Nephron (organoid): ENCODE results near the gene SMAD3.
A peak's percentile ranks its signal among the peaks of the same experiment; 100 is the strongest.
"Not testable (repeated sequence)": the region's sequence is repeated elsewhere in the genome, so short reads cannot be mapped to it uniquely, and the experiment has no call there.

Source experiments
- H3K27ac Mint-ChIP-seq, 3 experiments: 2 replicates each; pipeline ENCODE4 v1.8.0; 2020; ENCODE audit warnings: mixed read lengths in 3 of 3, mild to moderate bottlenecking in 2 of 3, moderate library complexity in 1 of 3
- H3K27me3 Mint-ChIP-seq: 2 replicates; pipeline ENCODE4 v1.8.0; 2021; ENCODE audit warnings: low read depth, mild to moderate bottlenecking, moderate library complexity, mixed read lengths
- H3K36me3 Mint-ChIP-seq: 2 replicates; pipeline ENCODE4 v1.8.0; 2020; ENCODE audit warnings: low read depth, mixed read lengths
- H3K4me1 Mint-ChIP-seq: 2 replicates; pipeline ENCODE4 v1.8.0; 2020; ENCODE audit warnings: mixed read lengths
- H3K4me3 Mint-ChIP-seq, 3 experiments: 2 replicates each; pipeline ENCODE4 v1.8.0; 2020; ENCODE audit warnings: mild to moderate bottlenecking in 3 of 3, mixed read lengths in 3 of 3, moderate library complexity in 2 of 3
- H3K9me3 Mint-ChIP-seq: 2 replicates; pipeline ENCODE4 v1.8.0; 2020; ENCODE audit warnings: mixed read lengths
- TF ChIP-seq, protein P1 (sequence below), 3 experiments: fragments of 200-600 bp; sonication (generic); IDR thresholded peaks; one replicate each; pipeline ENCODE4 v1.5.0; 2021; ENCODE audit warnings: antibody characterized with exemption in 3 of 3; ENCODE audit not compliant: unreplicated experiment in 3 of 3

Gene SMAD3

GRCh38 chr15:67152429-67152828 lies 87.0 kb downstream of the SMAD3 start:
- peak overlapping the region; percentile 17 to 33 (median 17) for H3K27ac Mint-ChIP-seq
- peaks cover 8% of the 10 kb centered on the region for H3K36me3 Mint-ChIP-seq
- no peaks in the 10 kb centered on the region for H3K9me3 Mint-ChIP-seq
- TF ChIP-seq, protein P1, sequence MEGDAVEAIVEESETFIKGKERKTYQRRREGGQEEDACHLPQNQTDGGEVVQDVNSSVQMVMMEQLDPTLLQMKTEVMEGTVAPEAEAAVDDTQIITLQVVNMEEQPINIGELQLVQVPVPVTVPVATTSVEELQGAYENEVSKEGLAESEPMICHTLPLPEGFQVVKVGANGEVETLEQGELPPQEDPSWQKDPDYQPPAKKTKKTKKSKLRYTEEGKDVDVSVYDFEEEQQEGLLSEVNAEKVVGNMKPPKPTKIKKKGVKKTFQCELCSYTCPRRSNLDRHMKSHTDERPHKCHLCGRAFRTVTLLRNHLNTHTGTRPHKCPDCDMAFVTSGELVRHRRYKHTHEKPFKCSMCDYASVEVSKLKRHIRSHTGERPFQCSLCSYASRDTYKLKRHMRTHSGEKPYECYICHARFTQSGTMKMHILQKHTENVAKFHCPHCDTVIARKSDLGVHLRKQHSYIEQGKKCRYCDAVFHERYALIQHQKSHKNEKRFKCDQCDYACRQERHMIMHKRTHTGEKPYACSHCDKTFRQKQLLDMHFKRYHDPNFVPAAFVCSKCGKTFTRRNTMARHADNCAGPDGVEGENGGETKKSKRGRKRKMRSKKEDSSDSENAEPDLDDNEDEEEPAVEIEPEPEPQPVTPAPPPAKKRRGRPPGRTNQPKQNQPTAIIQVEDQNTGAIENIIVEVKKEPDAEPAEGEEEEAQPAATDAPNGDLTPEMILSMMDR (IDR thresholded peaks at IDR 0.05; ENCODE audit: unreplicated experiment in 3 of 3), result no peak
- H3K27me3 Mint-ChIP-seq, result no peaks in the 10 kb centered on the region
- H3K4me3 Mint-ChIP-seq, result no peak overlapping the region
- H3K4me1 Mint-ChIP-seq, result peaks cover 66% of the 10 kb centered on the region

DNA sequence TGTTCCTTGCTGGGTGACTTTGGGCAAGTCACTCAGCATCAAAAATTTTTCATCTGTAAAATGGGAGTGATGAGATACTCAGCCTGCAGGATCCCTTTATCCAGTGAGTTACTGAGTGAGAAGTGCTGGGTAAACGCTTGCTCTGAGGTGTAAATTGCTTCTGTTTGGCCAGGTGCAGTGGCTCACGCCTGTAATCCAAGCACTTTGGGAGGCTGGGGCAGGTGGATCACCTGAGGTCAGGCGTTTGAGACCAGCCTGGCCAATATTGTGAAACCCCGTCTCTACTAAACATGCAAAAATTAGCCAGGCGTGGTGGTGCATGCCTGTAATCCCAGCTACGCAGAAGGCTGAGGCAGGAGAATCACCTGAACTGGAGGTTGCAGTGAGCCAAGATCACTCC lies 87.6 kb downstream of the SMAD3 start:
- H3K9me3 Mint-ChIP-seq, H3K4me3 Mint-ChIP-seq, H3K36me3 Mint-ChIP-seq, H3K27me3 Mint-ChIP-seq: not testable (repeated sequence)
- peak overlapping the region; percentile 17 to 33 (median 17) for H3K27ac Mint-ChIP-seq
- H3K4me1 Mint-ChIP-seq, result peaks cover 66% of the 10 kb centered on the region

DNA sequence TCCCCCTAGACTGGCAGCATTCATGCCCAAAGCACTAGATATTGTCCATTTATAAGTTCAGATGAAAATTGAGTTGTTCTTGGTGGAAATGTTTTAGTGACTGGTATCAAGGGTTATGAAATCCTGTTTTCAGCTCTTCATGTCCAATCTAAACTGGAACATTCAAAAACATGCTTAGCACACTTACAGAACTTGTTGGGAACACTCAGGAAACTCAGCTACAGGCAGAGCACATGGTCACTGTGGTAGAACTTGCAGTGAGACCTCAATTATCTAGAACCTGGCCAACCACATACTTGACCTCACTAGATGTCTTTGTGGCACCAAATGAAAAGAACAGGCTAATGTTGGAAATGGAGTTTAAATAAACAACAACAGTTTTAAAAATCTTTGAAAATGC lies 88.8 kb downstream of the SMAD3 start:
- H3K4me3 Mint-ChIP-seq, result no peak overlapping the region
- H3K9me3 Mint-ChIP-seq, result no peaks in the 10 kb centered on the region
- H3K27ac Mint-ChIP-seq, result peak overlapping the region in 2 of 3 experiments; percentile 40 to 72
- peaks cover 61% of the 10 kb centered on the region for H3K4me1 Mint-ChIP-seq
- TF ChIP-seq, protein P1 (IDR thresholded peaks at IDR 0.05; ENCODE audit: unreplicated experiment in 3 of 3), result no peak
- peaks cover 8% of the 10 kb centered on the region for H3K36me3 Mint-ChIP-seq
- H3K27me3 Mint-ChIP-seq, result no peaks in the 10 kb centered on the region

DNA sequence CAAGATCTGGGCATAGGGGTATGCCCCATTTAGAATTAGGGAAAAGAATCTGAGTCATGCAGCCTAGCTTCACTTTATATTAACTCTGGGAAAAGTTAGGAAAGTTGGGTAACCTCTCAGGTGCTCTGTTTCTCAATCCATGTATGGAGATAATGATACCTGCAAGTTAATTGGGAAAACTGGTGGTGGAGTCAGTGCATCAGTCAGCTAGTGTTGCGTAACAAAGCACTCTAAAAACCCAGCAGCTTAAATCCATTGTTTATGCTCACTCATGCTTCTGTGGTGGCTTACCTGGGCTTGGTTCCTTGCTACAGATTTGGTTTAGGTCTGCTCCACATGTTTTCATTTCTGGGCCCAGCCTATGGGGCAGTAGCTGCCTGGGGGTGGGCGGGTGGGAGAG lies 91.0 kb downstream of the SMAD3 start:
- H3K4me3 Mint-ChIP-seq, result no peak overlapping the region
- H3K9me3 Mint-ChIP-seq, result no peaks in the 10 kb centered on the region
- peaks cover 8% of the 10 kb centered on the region for H3K36me3 Mint-ChIP-seq
- H3K27ac Mint-ChIP-seq, result peak overlapping the region in 1 of 3 experiments; percentile 54
- TF ChIP-seq, protein P1 (IDR thresholded peaks at IDR 0.05; ENCODE audit: unreplicated experiment in 3 of 3), result no peak
- no peaks in the 10 kb centered on the region for H3K27me3 Mint-ChIP-seq
- peaks cover 50% of the 10 kb centered on the region for H3K4me1 Mint-ChIP-seq

DNA sequence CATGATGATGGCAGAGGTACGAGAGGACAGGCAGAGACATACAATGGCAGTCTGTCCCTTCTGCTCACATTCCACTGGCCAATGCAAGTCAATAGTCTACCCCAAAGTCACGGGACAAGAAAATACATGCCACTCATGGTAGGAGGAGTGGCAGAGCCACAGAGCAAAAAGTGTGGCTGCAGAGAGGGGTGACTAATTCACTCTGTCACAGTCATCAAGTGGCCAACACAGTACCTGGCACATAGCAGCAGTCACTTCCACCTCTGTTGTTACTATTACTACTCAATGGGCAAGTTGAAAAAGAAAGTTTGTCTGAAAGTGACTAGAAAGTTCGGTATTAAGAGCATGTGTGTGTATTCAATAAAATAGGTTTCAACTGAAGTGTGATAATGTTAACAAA lies 91.4 kb downstream of the SMAD3 start:
- Mint-ChIP-seq H3K27me3 (no peaks in the 10 kb centered on the region), H3K4me1 (peaks cover 48% of the 10 kb centered on the region), H3K9me3 (no peaks in the 10 kb centered on the region), H3K36me3 (peaks cover 8% of the 10 kb centered on the region), H3K27ac (peak overlapping the region in 1 of 3 experiments; percentile 70), H3K4me3 (no peak overlapping the region)
- TF ChIP-seq, protein P1 (IDR thresholded peaks at IDR 0.05; ENCODE audit: unreplicated experiment in 3 of 3), result no peak

GRCh38 chr15:67157521-67158252 lies 92.3 kb downstream of the SMAD3 start:
- Mint-ChIP-seq H3K9me3 (no peaks in the 10 kb centered on the region), H3K4me1 (peaks cover 48% of the 10 kb centered on the region), H3K27me3 (no peaks in the 10 kb centered on the region), H3K27ac (peak overlapping the region; percentile 79 to 89 (median 82)), H3K36me3 (peaks cover 8% of the 10 kb centered on the region), H3K4me3 (peak overlapping the region in 2 of 3 experiments; percentile 12 to 31)
- TF ChIP-seq, protein P1 (IDR thresholded peaks at IDR 0.05; ENCODE audit: unreplicated experiment in 3 of 3), result no peak
